Tibial artery (tissue), 4 donors: ENCODE measurements around the gene PDIK1L.

Source experiments
- DNase-seq, 2 donors: peaks; one replicate each; pipeline ENCODE4 v3.0.0-alpha.2; 2019
- H3K27ac ChIP-seq, 2 donors: fragments of 200-600 bp; sonication (generic) in 1 of 2; 1 replicate in 1 of 2; 2 replicates in 1 of 2; pipeline ENCODE4 v1.5.1; 2018 to 2019; ENCODE audit warnings: mild to moderate bottlenecking in 1 of 2
- H3K27me3 ChIP-seq, 2 donors: fragments of 200-600 bp; sonication (generic) in 1 of 2; one replicate each; pipeline versions ENCODE4 v1.5.1 to v1.6.0; 2016 to 2019
- H3K36me3 ChIP-seq, 3 donors: fragments of 200-600 bp; sonication (generic) in 2 of 3; one replicate each; pipeline ENCODE4 v1.5.1; 2016 to 2019; ENCODE audit warnings: mild to moderate bottlenecking in 2 of 3
- H3K4me1 ChIP-seq, 4 donors: fragments of 200-600 bp; sonication (generic) in 2 of 4; 1 replicate in 3 of 4; 2 replicates in 1 of 4; pipeline ENCODE4 v1.5.1; 2016 to 2019
- H3K4me3 ChIP-seq, 2 donors: fragments of 200-600 bp; sonication (generic) in 1 of 2; 1 replicate in 1 of 2; 2 replicates in 1 of 2; pipeline ENCODE4 v1.5.1; 2018 to 2019; ENCODE audit warnings: mild to moderate bottlenecking in 2 of 2
- H3K9me3 ChIP-seq, 3 donors: fragments of 200-600 bp; sonication (generic) in 1 of 3; one replicate each; pipeline ENCODE4 v1.5.1; 2016 to 2019
- CTCF ChIP-seq, 2 experiments: fragments of 200-600 bp in 1 of 2; fragments of 450-650 bp in 1 of 2; IDR thresholded peaks; one replicate each; pipeline ENCODE4 v1.5.1; 2017 to 2019; ENCODE audit warnings: antibody characterized with exemption in 2 of 2, mild to moderate bottlenecking in 1 of 2, moderate library complexity in 1 of 2
- intact Hi-C: fragments of 100-400 bp; cut with DNase I; formaldehyde crosslinking; loops from one replicate; pipeline ENCODE4 v1.15.0; 2023; ENCODE audit warnings: low total_unique reads

The PDIK1L gene

DNA sequence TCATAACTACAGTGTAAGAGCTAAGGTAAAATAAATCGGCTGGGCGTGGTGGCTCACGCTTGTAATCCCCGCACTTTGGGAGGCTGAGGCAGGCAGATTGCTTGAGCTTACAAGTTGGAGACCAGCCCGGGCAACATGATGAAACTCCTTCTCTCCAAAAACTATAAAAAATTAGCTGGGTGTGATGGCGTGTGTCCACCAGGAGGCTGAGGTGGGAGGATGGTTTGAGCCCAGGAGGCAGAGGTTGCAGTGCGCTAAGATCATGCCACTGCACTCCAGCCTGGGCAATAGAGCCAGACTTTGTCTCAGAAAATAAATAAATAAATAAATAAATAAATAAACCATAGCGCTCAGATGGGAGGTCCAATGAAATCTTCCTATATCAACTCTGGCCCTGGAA lies 30.5 kb downstream of the PDIK1L start:
- intact Hi-C loops, result loop anchor here (5.0 kb wide), 1 partner anchor 105 kb away; no protein-coding TSS in a partner anchor
- H3K4me3 ChIP-seq, result no peak overlapping the region
- DNase-seq, result no peak
- peaks cover 0 to 26% of the 10 kb centered on the region in 2 donors for H3K27me3 ChIP-seq
- H3K9me3 ChIP-seq, result no peaks in the 10 kb centered on the region
- no peak overlapping the region for H3K27ac ChIP-seq
- TF ChIP-seq CTCF (IDR thresholded peaks at IDR 0.05), result no peak
- H3K4me1 ChIP-seq, result peaks cover 0 to 5% (median 0%) of the 10 kb centered on the region in 4 donors
- no peaks in the 10 kb centered on the region for H3K36me3 ChIP-seq

DNA sequence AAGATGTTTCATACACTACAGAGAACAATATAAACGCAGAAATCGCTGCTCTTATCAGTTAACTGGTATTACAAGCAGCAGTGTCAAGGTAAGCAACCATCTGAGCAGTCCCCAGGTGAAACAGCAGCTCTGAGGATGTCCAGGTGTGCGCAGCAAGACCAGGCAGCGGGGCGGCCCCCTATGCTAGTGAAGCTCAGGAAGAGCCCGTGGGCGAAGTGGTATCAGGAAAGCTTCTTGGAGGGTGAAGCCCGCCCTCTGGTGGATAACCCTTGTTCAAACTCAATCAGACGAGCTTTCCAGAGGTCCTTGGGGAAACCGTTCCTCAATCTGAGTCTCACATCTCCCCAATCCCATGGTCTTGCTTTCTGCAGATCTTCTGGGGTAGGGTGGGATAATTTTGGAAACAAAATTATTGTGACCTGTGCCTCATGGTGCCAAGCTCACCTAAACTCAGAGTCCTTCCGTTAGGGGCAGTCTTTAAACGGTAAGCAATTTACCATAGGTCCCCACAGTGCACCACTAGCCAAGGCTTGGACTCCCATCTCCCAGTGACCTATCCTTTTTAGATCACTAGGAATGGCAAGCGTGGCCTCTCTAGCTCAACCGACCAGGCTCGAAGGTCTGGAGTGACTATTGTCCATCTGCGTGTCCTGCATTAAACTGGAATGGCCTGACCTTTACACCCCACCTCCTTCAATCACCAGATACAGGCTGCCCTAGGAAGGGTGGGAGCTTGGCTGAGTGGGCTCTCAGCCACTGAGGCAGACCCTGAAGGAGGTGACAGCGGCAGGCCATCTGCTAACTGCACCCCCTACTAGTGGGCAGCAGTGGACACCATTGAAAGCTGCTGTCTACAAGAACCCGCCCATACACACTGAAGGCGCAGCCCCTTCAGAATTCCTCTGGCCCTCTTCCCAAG lies 33.7 kb downstream of the PDIK1L start:
- peaks cover 0 to 5% (median 0%) of the 10 kb centered on the region in 4 donors for H3K4me1 ChIP-seq
- H3K9me3 ChIP-seq, result no peaks in the 10 kb centered on the region
- DNase-seq, result peak; percentile 77 to 83
- H3K27me3 ChIP-seq, result peaks cover 0 to 31% of the 10 kb centered on the region in 2 donors
- H3K27ac ChIP-seq, result no peak overlapping the region
- intact Hi-C loops, result loop anchor here (5.0 kb wide), 1 partner anchor 43 kb away; no protein-coding TSS in a partner anchor
- H3K36me3 ChIP-seq, result no peaks in the 10 kb centered on the region
- H3K4me3 ChIP-seq, result no peak overlapping the region
- peak; percentile 71 to 74 for TF ChIP-seq CTCF (IDR thresholded peaks at IDR 0.05)

DNA sequence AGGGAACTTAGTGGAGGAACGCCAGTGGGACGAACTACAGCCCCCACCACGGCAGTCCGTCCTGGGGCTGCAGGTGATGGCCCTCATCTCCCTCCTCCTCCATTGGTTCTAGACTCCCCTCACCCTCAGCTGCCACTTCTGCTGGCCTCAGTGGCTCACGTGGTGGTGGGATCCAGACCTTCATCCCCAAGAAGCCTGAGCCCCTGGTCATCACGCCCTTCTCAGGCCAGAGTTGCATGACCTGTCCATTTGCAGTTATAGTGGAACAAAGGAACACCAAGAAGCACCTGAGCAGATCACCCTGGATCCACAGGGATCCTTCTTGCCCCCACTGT lies 34.3 kb downstream of the PDIK1L start:
- no peak for DNase-seq
- no peak for TF ChIP-seq CTCF (IDR thresholded peaks at IDR 0.05)
- Histone ChIP-seq H3K4me3 (no peak overlapping the region), H3K4me1 (peaks cover 0 to 5% (median 0%) of the 10 kb centered on the region in 4 donors), H3K27ac (no peak overlapping the region), H3K27me3 (peaks cover 0 to 32% of the 10 kb centered on the region in 2 donors), H3K9me3 (no peaks in the 10 kb centered on the region), H3K36me3 (no peaks in the 10 kb centered on the region)
- intact Hi-C loops, result loop anchor here (1.0 to 5.0 kb wide), 2 partner anchors 23 to 44 kb away; partner anchors contain the start of gene ZNF593

GRCh38 chr1:26148887-26149286 lies 37.3 kb downstream of the PDIK1L start:
- intact Hi-C loops, result loop anchor here (5.0 kb wide), 1 partner anchor 47 kb away; no protein-coding TSS in a partner anchor
- H3K27ac ChIP-seq, result no peak overlapping the region

GRCh38 chr1:26153966-26154532 lies 42.4 kb downstream of the PDIK1L start:
- H3K27ac ChIP-seq, result no peak overlapping the region
- H3K36me3 ChIP-seq, result no peaks in the 10 kb centered on the region
- no peak overlapping the region for H3K4me3 ChIP-seq
- TF ChIP-seq CTCF (IDR thresholded peaks at IDR 0.05), result no peak
- H3K27me3 ChIP-seq, result peaks cover 0 to 54% of the 10 kb centered on the region in 2 donors
- no peaks in the 10 kb centered on the region for H3K4me1 ChIP-seq
- H3K9me3 ChIP-seq, result no peaks in the 10 kb centered on the region
- intact Hi-C loops, result no loop called here
- DNase-seq, result no peak

More at GRCh38 chr1:26148887-26149286, 37.3 kb downstream of the PDIK1L start:
- no peaks in the 10 kb centered on the region for H3K36me3 ChIP-seq
- H3K9me3 ChIP-seq, result no peaks in the 10 kb centered on the region
- peaks cover 0 to 27% of the 10 kb centered on the region in 2 donors for H3K27me3 ChIP-seq
- no peak overlapping the region for H3K4me3 ChIP-seq
- DNase-seq, result no peak
- peaks cover 0 to 5% (median 0%) of the 10 kb centered on the region in 4 donors for H3K4me1 ChIP-seq
- TF ChIP-seq CTCF (IDR thresholded peaks at IDR 0.05), result no peak
